ENCODE results near the gene CDK5RAP3. TPM values are rescaled to one million over a fixed set of nuclear protein-coding genes. Genes with fewer than 3 reads are reported as not detected.

Gene CDK5RAP3
- total RNA-seq, 2 experiments from 2014 or later: 206 to 224 TPM

DNA sequence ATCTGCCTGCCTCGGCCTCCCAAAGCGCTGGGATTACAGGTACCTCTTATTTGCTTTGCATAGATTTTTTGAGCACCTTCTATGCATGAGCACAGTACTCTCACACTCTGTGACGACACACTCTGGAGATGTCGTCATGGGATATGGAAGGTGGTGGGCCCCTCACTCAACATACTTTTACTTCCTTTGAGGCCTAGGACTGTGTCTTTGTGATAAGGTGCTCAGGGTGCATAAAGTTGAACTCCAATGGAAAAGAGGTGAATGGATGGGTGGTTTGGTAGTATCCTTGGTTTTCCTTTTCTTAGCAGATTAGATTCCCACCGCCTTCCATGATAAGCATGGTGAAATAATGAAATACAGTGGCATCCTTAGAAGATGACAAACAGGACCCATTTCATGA lies 6.1 kb upstream of the CDK5RAP3 start:
- TF ChIP-seq CTCF (IDR thresholded peaks at IDR 0.05): no peak
- H3K4me1 Mint-ChIP-seq (ENCODE audit: low read depth): peaks cover 2% of the 10 kb centered on the region
- H3K4me3 ChIP-seq (ENCODE audit: low read length): no peak overlapping the region
- H3K27me3 ChIP-seq (ENCODE audit: control insufficient read depth in 1 of 2, insufficient read depth in 2 of 2, low read length in 2 of 2): no peaks in the 10 kb centered on the region
- peaks cover 4% of the 10 kb centered on the region for H3K4me1 ChIP-seq (ENCODE audit: insufficient read depth, low read length)
- ChIA-PET CTCF (no interaction called here), POLR2A (no interaction called here)
- DNase-seq (no peak), ATAC-seq (ENCODE audit: poor library complexity) (no peak)
- H3K9me3 Mint-ChIP-seq: no peaks in the 10 kb centered on the region
- H3K27ac ChIP-seq (ENCODE audit: low read depth in 1 of 2, low read length in 2 of 2): no peak overlapping the region
- H3K36me3 Mint-ChIP-seq (ENCODE audit: low read depth): no peaks in the 10 kb centered on the region
- H3K27me3 Mint-ChIP-seq: no peaks in the 10 kb centered on the region
- no peaks in the 10 kb centered on the region for H3K36me3 ChIP-seq (ENCODE audit: insufficient read depth, low read length)
- H3K27ac Mint-ChIP-seq: no peak overlapping the region
- H3K9me3 ChIP-seq (ENCODE audit: control insufficient read depth in 1 of 2, insufficient read depth in 1 of 2, low read length in 2 of 2): no peaks in the 10 kb centered on the region
- intact Hi-C loops (cut with DNase I, micrococcal nuclease): no loop called here
- no peak overlapping the region for H3K4me3 Mint-ChIP-seq

- ATAC-seq (ENCODE audit: poor library complexity) (no peak), DNase-seq (no peak)
- ChIA-PET POLR2A (no interaction called here), CTCF (interaction anchor here (0.5 kb wide), 1 partner anchor 12 kb away, joined by 3 read pairs; no protein-coding TSS in a partner anchor)
- Mint-ChIP-seq H3K9me3 (no peaks in the 10 kb centered on the region), H3K36me3 (ENCODE audit: low read depth) (peaks cover 4% of the 10 kb centered on the region), H3K27ac (no peak overlapping the region), H3K4me3 (no peak overlapping the region), H3K27me3 (no peaks in the 10 kb centered on the region), H3K4me1 (ENCODE audit: low read depth) (peaks cover 15% of the 10 kb centered on the region)
- no peak overlapping the region for H3K27ac ChIP-seq (ENCODE audit: low read depth in 1 of 2, low read length in 2 of 2)
- H3K36me3 ChIP-seq (ENCODE audit: insufficient read depth, low read length): no peaks in the 10 kb centered on the region
- no peaks in the 10 kb centered on the region for H3K27me3 ChIP-seq (ENCODE audit: control insufficient read depth in 1 of 2, insufficient read depth in 2 of 2, low read length in 2 of 2)
- H3K9me3 ChIP-seq (ENCODE audit: control insufficient read depth in 1 of 2, insufficient read depth in 1 of 2, low read length in 2 of 2): no peaks in the 10 kb centered on the region
- no peak overlapping the region for H3K4me3 ChIP-seq (ENCODE audit: low read length)
- H3K4me1 ChIP-seq (ENCODE audit: insufficient read depth, low read length): peaks cover 13% of the 10 kb centered on the region
- TF ChIP-seq CTCF (IDR thresholded peaks at IDR 0.05): no peak
- intact Hi-C loops (cut with DNase I, micrococcal nuclease): no loop called here
These were observed 4.8 kb upstream of the CDK5RAP3 start for GRCh38 chr17:47966079-47966519.

DNA sequence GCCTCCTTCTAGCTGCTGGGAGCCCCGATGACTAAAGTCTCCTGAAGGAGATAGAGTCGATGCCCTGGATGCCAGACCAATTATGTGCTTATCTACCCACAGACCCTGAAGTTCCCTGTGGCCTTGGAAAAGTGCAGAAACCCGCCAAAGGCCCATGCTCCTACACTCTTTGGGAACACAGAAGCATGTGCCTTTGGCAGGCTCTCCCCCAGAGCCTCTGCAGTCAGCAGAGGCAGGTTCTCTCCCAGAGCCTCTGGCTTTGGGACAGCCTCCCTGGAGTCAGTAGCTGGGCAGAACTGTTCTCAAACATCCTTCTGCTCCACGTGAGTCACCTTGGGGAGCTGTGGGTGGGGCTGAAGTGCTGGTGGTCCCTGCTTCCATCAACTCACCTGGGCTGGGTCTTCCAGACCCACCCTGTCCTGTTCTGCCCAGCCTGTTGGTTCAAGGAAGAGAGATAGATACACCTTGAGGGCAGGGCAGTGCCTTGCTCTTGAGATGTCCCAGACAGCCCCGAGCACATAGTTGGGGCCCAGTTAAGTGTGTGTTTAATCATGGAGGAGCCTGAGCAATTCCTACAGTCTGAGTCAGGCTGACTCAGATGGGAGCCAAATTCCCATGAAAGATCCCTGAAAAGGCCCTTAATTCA lies 3.2 kb upstream of the CDK5RAP3 start:
- ChIA-PET POLR2A (no interaction called here), CTCF (no interaction called here)
- H3K36me3 ChIP-seq (ENCODE audit: insufficient read depth, low read length): no peaks in the 10 kb centered on the region
- DNase-seq: no peak
- Mint-ChIP-seq H3K9me3 (no peaks in the 10 kb centered on the region), H3K4me3 (no peak overlapping the region), H3K36me3 (ENCODE audit: low read depth) (peaks cover 6% of the 10 kb centered on the region), H3K27me3 (no peaks in the 10 kb centered on the region), H3K27ac (no peak overlapping the region), H3K4me1 (ENCODE audit: low read depth) (peaks cover 26% of the 10 kb centered on the region)
- no peak overlapping the region for H3K4me3 ChIP-seq (ENCODE audit: low read length)
- ATAC-seq (ENCODE audit: poor library complexity): no peak
- H3K4me1 ChIP-seq (ENCODE audit: insufficient read depth, low read length): peaks cover 26% of the 10 kb centered on the region
- H3K9me3 ChIP-seq (ENCODE audit: control insufficient read depth in 1 of 2, insufficient read depth in 1 of 2, low read length in 2 of 2): no peaks in the 10 kb centered on the region
- intact Hi-C loops (cut with DNase I, micrococcal nuclease): no loop called here
- no peaks in the 10 kb centered on the region for H3K27me3 ChIP-seq (ENCODE audit: control insufficient read depth in 1 of 2, insufficient read depth in 2 of 2, low read length in 2 of 2)
- TF ChIP-seq CTCF (IDR thresholded peaks at IDR 0.05): no peak
- no peak overlapping the region for H3K27ac ChIP-seq (ENCODE audit: low read depth in 1 of 2, low read length in 2 of 2)

All from CD4-positive, alpha-beta T cell (primary cell).